HG02610 (cell line): Measurements from ENCODE around the gene NUP210.

Source experiments
- ATAC-seq: cut with Tn5 transposase; IDR thresholded peaks from one replicate; pipeline ENCODE4 v1.9.1; 2021; ENCODE audit warnings: mild to moderate bottlenecking, moderate library complexity; ENCODE audit not compliant: unreplicated experiment

Gene NUP210

GRCh38 chr3:13407926-13408325 lies 12.2 kb downstream of the NUP210 start:
- ATAC-seq: no peak

- ATAC-seq: no peak
Measured at GRCh38 chr3:13407475-13407874, 12.6 kb downstream of the NUP210 start.

DNA sequence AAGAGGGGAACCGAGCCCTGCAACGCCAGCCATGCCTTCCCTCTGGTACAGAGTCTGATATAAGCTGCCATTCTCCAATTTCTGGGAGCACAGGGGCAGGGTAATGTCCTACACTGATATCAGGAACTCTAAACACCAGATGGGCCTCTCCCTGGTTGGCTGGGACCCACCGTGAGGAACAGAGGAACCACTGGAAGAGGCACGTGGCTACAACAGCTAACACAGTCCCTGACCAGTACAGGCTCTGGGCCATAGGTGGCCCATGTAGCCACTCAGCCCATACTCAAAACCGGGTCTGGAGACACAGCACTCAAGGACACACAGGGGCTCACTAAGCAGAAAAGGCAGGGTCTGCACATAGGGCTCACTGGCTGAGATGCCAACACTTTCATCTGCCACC lies 13.9 kb downstream of the NUP210 start:
- ATAC-seq: no peak

- ATAC-seq: no peak
Measured at GRCh38 chr3:13405614-13406013, 14.5 kb downstream of the NUP210 start.

DNA sequence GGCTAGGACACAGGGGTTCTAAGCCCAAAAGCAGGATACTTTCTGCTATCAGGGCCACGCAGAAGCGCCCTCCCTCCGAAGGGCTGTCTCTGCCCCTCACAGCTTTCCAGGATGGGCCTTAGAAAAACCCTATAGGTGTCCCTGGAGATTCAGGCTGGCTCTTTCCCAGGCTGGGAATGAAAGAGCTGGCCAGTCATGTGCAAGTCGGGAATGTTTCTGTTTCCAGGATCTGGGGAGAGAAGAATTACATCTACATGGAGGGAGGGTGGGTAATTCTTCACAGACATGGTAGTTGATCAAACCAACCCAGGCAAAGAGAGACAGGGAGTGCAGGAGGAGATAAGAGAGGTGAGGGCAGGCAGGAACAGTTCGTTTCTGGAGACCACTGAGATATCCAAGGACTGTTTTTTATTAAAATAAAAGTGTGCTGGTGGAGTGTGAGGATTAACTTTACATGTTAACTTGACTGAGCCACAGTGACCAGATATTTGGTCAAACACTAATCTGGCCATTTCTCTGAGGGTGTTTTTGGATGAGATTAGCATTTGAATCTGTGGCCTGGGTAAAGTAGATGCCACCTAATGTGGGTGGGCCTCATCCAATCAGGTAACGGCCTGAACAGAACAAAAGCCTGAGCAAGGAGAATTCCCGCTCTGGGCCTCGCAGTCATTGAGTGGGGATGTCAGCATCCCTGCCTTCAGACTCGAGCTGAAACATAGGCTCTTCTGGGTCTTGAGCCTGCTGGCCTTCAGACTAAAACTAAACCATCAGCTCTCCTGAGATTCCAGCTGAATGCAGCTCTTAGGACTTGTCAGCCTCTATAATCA lies 15.3 kb downstream of the NUP210 start:
- no peak for ATAC-seq

- no peak for ATAC-seq
Measured at GRCh38 chr3:13403847-13404246, 16.3 kb downstream of the NUP210 start.

DNA sequence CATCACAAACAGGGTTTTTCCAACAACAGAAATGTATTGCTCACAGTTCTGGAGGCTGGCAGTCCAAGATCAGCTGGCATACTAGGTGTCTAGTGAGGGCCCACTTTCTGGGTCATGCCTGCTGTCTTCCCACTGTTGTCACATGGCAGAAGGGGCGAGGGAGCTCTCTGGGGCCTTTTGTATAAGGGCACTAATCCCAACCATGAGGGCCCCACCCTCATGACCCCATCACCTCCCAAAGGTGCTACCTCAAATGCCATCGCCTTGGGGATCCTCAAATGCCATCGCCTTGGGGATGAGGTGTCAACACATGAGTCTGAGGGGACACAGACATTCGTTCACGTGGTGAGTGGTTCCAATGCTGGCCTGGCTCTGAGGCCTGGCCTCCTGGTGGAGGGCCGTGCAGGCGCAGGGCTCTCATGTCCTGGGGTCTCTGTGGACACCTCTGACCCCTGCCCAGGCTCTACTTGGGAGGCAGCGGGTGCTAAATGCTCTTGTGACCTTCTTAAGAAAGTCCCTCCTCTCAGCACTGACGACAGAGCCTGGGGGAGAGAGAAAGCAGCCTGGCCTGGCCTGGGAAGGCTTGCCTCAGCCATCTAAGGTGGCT lies 16.8 kb downstream of the NUP210 start:
- ATAC-seq: no peak

GRCh38 chr3:13401149-13401548 lies 19.0 kb downstream of the NUP210 start:
- no peak for ATAC-seq

GRCh38 chr3:13400114-13400673 lies 19.9 kb downstream of the NUP210 start:
- no peak for ATAC-seq

GRCh38 chr3:13399603-13400002 lies 20.5 kb downstream of the NUP210 start:
- no peak for ATAC-seq

DNA sequence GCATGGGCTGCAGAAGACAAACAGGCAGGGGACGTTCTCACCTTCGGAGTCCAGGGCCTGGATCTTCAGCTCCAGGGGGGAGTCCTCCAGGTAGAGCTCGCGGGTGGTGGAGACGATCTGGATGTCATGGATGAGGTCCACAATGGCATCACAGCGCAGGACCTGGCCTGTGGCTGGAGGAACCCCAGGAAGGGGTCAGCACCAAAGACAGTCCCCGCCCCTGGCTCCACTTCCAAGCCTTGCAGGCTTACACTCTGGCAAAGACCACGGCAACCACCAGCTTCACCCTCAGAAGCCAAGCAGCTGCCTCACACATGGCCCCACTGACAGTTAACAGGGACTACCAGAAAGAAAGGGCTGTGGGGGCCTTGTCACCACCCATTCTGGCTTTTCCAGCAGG lies 22.8 kb downstream of the NUP210 start:
- no peak for ATAC-seq

DNA sequence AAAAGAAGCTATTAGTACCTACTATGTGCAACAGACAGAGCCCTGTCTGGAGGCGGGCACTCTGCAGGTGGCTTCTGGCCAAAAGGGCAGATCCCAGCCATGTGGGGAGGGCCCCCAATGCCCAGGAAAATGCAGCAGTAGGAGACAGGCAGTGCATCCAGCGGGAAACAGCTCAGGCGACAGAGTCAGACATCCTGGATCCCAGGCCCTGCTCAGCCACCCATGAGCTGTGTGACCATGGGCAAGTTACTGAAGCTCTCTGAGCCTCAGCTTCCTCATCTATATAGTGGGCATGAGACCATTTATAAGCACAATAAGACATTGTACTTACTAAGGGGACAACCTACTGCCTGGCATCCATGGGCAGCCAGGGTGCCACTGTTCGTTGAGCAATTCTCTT lies 25.8 kb downstream of the NUP210 start:
- no peak for ATAC-seq

DNA sequence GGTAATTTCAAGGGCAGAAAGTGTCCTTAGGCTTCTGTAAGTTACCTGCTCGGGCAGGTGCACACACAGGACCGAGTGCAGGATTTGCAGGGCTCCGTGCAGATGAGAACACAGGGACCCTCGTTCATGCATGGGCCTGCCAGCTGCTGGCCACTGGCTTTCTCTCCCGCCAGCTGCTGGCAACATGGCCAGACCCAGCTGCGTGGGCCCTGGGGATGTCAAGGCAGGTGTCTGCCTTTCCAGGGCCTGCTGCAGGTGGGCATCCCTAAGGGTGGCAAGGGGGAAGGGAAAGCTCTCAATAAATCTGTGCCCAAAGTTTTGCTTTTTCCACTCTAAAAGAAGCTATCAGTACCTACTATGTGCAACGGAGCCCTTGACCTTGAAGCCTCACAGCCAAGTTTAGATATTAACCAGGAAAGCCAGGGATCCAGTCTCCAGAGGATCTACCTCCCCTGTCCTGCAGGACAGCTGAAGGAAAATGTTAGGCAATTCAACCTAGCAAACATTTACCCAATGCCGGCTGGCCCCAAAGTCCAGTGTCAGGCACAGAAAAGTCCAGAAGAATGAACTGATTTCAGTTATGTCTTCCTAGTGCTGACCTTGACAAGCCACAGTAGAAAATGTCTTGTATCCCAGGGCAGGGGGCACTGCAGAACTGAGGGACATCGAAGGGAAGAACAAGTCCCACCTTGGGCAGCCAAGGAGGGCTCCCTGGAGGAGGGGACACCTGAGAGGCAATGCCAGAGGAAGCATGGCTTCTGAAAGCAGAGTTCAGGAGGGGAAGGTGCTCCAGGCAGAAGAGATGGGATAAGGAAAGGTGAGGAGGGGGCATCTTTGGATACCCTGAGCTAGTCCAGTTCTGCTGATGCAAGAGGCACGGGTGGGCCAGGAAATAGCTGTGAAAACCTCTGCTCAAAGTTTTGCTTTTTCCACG lies 26.4 kb downstream of the NUP210 start:
- no peak for ATAC-seq

- ATAC-seq: no peak
Measured at GRCh38 chr3:13391308-13391707, 28.8 kb downstream of the NUP210 start.

DNA sequence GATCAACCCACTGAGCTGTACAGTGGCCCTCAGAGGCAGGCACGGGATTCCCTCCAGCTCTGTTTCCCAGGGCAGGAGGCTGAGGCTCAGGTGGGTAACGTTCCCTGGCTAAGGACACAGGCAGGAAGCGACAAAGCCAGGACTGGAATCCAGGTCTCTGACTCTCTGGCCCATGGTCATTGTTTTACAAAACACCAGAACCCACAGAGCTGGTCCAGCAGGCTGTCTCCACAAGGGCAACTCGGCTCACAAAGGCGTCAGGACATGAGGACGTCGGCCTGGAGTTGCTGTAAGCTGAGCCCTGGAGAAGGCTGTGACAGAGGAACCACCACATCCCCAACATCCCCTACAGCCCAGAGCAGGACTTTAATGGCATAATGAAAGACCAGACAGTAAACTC lies 30.7 kb downstream of the NUP210 start:
- ATAC-seq: no peak

DNA sequence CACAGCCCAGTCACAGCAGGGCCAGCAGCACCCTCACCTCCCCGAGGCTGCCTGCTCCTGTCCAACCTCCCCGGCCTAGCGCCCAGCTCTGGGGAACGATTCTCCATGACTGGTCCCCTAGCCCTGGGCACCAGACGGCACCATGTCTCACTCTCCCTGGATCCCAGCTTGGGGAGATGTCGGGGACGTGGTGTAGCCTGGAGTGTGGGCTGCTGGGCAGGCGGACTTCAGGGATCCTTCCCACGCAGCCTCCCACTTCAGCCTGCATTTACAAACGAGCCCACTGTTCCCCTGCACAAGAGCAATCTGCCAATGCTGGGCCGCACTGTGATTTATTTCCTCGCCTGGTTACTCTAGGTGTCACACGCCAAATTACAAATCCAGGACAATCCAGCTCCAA lies 31.3 kb downstream of the NUP210 start:
- no peak for ATAC-seq

- no peak for ATAC-seq
Measured at GRCh38 chr3:13385373-13385965, 34.7 kb downstream of the NUP210 start.

DNA sequence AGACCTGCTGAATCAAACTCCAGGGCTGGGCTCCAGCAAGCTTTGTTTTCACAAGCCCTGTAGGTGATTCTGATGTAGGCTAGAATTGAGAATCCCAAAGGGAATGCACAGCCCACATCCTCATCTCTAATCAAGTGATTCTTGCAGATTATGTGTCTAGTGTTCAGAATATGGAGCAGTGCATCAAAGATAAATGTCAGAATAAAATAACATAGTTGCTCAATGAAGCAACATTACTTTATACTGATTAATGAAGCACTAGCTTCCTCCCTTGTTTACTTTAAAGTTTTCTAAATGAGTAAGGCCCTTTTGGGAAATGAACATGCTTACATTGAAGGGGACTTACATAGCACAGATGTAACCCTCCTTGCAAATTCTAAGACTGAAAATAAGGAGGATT lies 39.2 kb downstream of the NUP210 start:
- ATAC-seq: no peak

GRCh38 chr3:13379201-13379830 lies 40.8 kb downstream of the NUP210 start:
- ATAC-seq: no peak

GRCh38 chr3:13378155-13378554 lies 42.0 kb downstream of the NUP210 start:
- peak; percentile 97 for ATAC-seq
